HuH-7 (cell line): ENCODE results near the gene OR11H12.
"Not testable (repeated sequence)": the region's sequence is repeated elsewhere in the genome, so short reads cannot be mapped to it uniquely, and the experiment has no call there.

ENCODE experiments used
- DNase-seq: peaks from one replicate; pipeline ENCODE4 v3.0.0; 2011; ENCODE audit warnings: low spot score

OR11H12 gene

GRCh38 chr14:18600817-18601216 is at the start of gene OR11H12:
Gene OR11H12 (plus strand): TSS chr14:18601117. CDS start chr14:18601117, 0 bp downstream.
- not testable (repeated sequence) for DNase-seq

GRCh38 chr14:18582908-18583307 is 18.0 kb upstream of the OR11H12 start:
- not testable (repeated sequence) for DNase-seq

GRCh38 chr14:18626610-18627213 is 25.8 kb downstream of the OR11H12 start:
- not testable (repeated sequence) for DNase-seq

- DNase-seq: not testable (repeated sequence)
Measured at GRCh38 chr14:18636066-18636465, 35.1 kb downstream of the OR11H12 start.

GRCh38 chr14:18638032-18638431 is 37.1 kb downstream of the OR11H12 start:
- not testable (repeated sequence) for DNase-seq

GRCh38 chr14:18638785-18639184 is 37.9 kb downstream of the OR11H12 start:
- DNase-seq: not testable (repeated sequence)

GRCh38 chr14:18646075-18646730 is 45.3 kb downstream of the OR11H12 start:
- not testable (repeated sequence) for DNase-seq
